ENCODE data around the gene AVL9.
"Not testable (repeated sequence)": the region's sequence is repeated elsewhere in the genome, so short reads cannot be mapped to it uniquely, and the experiment has no call there.

GRCh38 chr7:32631590-32632497 lies 136.6 kb downstream of the AVL9 start:
- not testable (repeated sequence) for TF ChIP-seq CTCF, POLR2A, POLR2AphosphoS5 (IDR thresholded peaks at IDR 0.05)

Data from breast epithelium (tissue), 3 donors.